ENCODE results near the gene CHKB. TPM values are rescaled to one million over a fixed set of nuclear protein-coding genes. Genes with fewer than 3 reads are reported as not detected.

CHKB gene
- total and polyA plus RNA-seq, 12 donors, result 27.1 to 251 (median 39.9) TPM

DNA sequence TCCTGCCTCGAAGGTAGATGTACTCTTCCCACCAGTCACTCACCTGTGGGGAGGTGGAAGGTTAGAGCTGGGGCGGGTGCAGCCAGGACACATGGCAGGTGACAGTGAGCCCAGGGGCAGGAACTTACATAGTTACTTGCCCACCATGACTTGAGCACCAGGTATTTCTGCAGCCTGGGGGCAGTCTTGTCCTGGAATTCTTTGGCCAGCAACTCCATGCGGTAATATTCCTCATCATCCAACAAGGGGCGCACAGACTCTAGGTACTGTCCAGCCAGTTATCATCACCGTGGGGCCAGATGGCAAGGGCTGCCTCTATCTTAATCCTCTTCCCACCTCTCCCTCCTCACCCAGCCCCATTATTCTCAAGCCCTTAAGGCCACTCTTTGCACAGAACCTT, 6.6 kb downstream of the CHKB start:
- no peaks in the 10 kb centered on the region for H3K9me3 ChIP-seq
- peak overlapping the region in 3 of 10 donors; percentile 57 to 62 (median 59) for H3K4me3 ChIP-seq
- 38 to 40% methylated on average over 5 of the region's 5 CpGs for WGBS, 2 donors
- peak in 5 of 8 donors; percentile 17 to 47 (median 32) for ATAC-seq
- H3K27ac ChIP-seq, result peak overlapping the region in 5 of 10 donors; percentile 5 to 100 (median 30)
- H3K4me1 ChIP-seq, result peaks cover 5 to 60% (median 38%) of the 10 kb centered on the region in 9 donors
- intact Hi-C loops (cut with DNase I), result loop anchor here in 3 of 10 donors (5.0 kb wide), 1 partner anchor 46 kb away; no protein-coding TSS in a partner anchor
- TF ChIP-seq, protein P1, sequence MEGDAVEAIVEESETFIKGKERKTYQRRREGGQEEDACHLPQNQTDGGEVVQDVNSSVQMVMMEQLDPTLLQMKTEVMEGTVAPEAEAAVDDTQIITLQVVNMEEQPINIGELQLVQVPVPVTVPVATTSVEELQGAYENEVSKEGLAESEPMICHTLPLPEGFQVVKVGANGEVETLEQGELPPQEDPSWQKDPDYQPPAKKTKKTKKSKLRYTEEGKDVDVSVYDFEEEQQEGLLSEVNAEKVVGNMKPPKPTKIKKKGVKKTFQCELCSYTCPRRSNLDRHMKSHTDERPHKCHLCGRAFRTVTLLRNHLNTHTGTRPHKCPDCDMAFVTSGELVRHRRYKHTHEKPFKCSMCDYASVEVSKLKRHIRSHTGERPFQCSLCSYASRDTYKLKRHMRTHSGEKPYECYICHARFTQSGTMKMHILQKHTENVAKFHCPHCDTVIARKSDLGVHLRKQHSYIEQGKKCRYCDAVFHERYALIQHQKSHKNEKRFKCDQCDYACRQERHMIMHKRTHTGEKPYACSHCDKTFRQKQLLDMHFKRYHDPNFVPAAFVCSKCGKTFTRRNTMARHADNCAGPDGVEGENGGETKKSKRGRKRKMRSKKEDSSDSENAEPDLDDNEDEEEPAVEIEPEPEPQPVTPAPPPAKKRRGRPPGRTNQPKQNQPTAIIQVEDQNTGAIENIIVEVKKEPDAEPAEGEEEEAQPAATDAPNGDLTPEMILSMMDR (IDR thresholded peaks at IDR 0.05), result peak in 7 of 9 donors; percentile 11 to 60 (median 46)
- H3K36me3 ChIP-seq, result peaks cover 0 to 79% (median 11%) of the 10 kb centered on the region in 9 donors
- DNase-seq, result no peak
- no peaks in the 10 kb centered on the region for H3K27me3 ChIP-seq

DNA sequence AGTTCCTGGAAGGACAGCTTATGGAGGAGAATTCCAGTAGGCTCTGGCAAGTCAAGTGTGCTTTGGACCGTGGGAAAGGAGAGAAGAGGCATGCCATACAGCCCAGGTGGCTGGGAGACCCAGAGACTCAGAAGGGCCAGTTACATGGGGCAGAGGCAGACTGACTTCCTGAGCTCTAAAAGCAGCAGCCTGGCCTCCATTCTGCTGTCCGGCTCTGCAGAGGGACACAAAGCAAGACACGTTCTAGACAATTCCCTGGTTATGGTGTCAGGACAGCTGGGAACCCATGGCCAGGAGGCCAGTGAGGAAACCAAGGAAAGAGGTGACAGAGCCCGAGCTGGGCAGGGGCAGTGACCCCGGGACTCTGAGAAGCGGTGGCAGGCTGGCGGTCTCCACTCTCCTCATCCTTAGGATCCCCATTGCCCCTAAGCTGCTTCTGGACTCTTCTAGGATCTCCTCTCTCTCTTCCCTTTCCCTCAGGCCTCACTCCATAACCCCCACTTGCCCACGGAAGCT, 7.2 kb downstream of the CHKB start:
- intact Hi-C loops (cut with DNase I), result loop anchor here in 3 of 10 donors (5.0 kb wide), 1 partner anchor 47 kb away; no protein-coding TSS in a partner anchor
- TF ChIP-seq, protein P1 (IDR thresholded peaks at IDR 0.05), result no peak
- 76 to 81% methylated on average over 8 of the region's 8 CpGs for WGBS, 2 donors
- no peaks in the 10 kb centered on the region for H3K27me3 ChIP-seq
- H3K9me3 ChIP-seq, result no peaks in the 10 kb centered on the region
- no peak for ATAC-seq
- H3K36me3 ChIP-seq, result peaks cover 0 to 80% (median 11%) of the 10 kb centered on the region in 9 donors
- peaks cover 5 to 57% (median 33%) of the 10 kb centered on the region in 9 donors for H3K4me1 ChIP-seq
- no peak for DNase-seq
- no peak overlapping the region for H3K4me3 ChIP-seq
- peak overlapping the region in 4 of 10 donors; percentile 4 to 100 (median 20) for H3K27ac ChIP-seq

DNA sequence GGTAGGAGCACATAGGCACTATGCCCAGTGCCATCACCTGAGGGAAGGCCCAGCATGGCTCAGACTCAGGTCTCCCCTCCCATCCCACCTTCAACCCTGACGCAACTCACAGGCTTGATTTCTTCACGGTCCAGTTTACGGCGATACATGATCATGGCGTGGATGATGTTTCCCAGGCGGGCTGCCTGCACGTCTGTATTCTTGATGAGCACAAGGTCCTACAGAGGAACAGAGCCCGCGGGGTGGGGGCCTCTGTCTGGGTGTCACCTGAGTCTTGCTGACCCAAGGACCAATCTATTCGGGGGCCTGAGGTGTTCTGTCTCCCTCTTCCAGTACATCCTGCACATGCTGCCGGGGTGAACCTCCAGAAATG, 8.3 kb downstream of the CHKB start:
- Histone ChIP-seq H3K36me3 (peaks cover 0 to 80% (median 11%) of the 10 kb centered on the region in 9 donors), H3K27me3 (no peaks in the 10 kb centered on the region), H3K27ac (no peak overlapping the region), H3K9me3 (no peaks in the 10 kb centered on the region), H3K4me3 (no peak overlapping the region), H3K4me1 (peaks cover 5 to 54% (median 29%) of the 10 kb centered on the region in 9 donors)
- TF ChIP-seq, protein P1 (IDR thresholded peaks at IDR 0.05), result no peak
- DNase-seq (no peak), ATAC-seq (no peak)
- WGBS, 2 donors, result 83 to 92% methylated on average over 11 of the region's 11 CpGs
- intact Hi-C loops (cut with DNase I), result no loop called here

DNA sequence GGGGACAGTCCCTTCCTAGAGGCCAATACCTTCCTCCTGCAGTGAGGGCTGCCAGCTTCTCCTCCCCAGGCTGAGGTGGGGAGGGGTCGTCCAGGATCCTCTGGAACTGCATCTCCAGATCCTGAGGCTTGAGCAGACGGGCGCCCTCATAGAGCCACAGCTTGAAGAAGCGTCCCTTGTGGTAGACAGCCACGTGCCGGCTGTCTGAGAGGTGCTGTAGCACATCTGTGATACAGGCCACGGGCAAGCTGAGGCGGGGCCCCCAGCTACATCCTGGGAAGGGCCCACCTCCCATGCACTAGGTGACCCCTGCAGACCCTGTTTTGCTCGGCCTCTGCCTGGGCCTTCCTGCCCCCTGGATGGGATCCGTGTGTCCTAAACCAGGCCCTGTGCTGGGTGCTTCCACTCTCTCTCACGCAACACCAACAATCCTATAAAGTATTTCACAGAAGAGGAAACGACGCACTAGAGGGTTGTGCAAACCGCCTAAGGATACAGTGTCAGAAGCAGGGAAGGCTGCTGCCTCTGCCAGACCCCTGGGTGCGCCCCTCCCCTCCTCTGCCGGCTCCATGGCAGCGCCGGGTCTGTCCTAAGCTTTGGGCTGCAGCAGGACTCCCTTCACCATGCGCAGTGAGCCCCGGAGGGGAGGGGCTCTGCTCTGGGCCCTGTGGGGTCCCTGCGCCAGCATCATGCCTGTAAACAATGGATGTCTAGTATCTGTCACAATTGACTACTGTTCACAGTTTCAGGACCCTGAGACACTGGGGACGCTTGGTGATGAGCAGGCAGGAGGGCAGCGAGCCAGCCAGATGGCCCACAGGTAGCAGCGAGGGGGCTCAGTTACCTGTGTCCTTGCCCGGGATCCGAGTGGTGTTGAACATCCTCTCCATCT, 8.9 kb downstream of the CHKB start:
- Histone ChIP-seq H3K27ac (no peak overlapping the region), H3K9me3 (no peaks in the 10 kb centered on the region), H3K4me1 (peaks cover 3 to 48% (median 23%) of the 10 kb centered on the region in 9 donors), H3K4me3 (no peak overlapping the region), H3K27me3 (no peaks in the 10 kb centered on the region), H3K36me3 (peaks cover 0 to 80% (median 11%) of the 10 kb centered on the region in 9 donors)
- no peak for DNase-seq
- TF ChIP-seq, protein P1 (IDR thresholded peaks at IDR 0.05), result no peak
- intact Hi-C loops (cut with DNase I), result no loop called here
- 85 to 89% methylated on average over 26 of the region's 26 CpGs for WGBS, 2 donors
- no peak for ATAC-seq
